Urothelium cell line (cell line): ENCODE measurements around the gene SERPINB6.
"Not testable (repeated sequence)": the region's sequence is repeated elsewhere in the genome, so short reads cannot be mapped to it uniquely, and the experiment has no call there.

Source experiments
- DNase-seq: peaks from one replicate; pipeline ENCODE4 v3.0.0; 2011; ENCODE audit warnings: low spot score, mixed read lengths
- FAIRE-seq: peaks from 2 replicates; lab custom pipeline; 2011; peaks lifted over from hg19 to GRCh38; lab: Jason Lieb, UNC

Gene SERPINB6

GRCh38 chr6:2917065-2917464 lies 54.3 kb downstream of the SERPINB6 start:
- no peak for FAIRE-seq

GRCh38 chr6:2916158-2916925 lies 55.0 kb downstream of the SERPINB6 start:
- no peak for DNase-seq
- no peak for FAIRE-seq

More at GRCh38 chr6:2917065-2917464, 54.3 kb downstream of the SERPINB6 start:
- no peak for DNase-seq

DNA sequence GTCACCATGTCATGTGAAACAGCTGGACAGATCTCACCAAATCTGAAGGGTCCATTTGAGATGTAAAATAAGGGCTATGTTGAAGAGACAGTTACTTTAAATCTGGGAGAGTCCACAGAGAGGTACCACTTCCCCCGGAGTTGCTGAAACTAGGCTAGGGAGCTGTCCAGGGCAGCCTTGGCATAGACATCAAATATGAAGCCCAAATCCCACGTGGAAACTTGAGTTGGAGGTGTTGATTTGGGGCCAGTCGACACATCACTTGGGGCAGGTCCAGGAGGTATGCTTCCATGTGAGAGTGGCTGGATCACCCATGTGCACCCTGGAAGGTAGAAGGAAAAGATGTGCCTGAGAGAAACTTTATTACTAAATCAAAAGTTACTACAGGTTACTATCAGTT lies 56.2 kb downstream of the SERPINB6 start:
- FAIRE-seq: no peak

DNA sequence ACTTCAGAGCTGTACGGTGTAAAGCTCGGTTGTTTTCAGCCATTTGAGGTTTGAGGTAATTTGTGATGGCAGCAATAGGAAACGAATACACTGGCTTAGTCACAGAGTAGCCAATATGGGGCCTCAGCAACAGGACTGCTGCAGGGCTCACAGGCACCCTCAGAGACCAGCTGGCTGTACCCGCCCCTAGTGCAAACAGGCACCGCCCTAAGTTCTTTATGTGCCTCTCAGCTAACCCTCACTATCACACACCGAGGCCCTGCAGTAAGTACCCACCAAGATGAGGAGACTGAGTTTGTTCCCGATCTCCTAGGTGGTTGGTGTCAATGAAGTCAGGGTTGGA lies 57.1 kb downstream of the SERPINB6 start:
- FAIRE-seq: no peak
- no peak for DNase-seq

More for the DNA sequence above, 56.2 kb downstream of the SERPINB6 start:
- DNase-seq: no peak

DNA sequence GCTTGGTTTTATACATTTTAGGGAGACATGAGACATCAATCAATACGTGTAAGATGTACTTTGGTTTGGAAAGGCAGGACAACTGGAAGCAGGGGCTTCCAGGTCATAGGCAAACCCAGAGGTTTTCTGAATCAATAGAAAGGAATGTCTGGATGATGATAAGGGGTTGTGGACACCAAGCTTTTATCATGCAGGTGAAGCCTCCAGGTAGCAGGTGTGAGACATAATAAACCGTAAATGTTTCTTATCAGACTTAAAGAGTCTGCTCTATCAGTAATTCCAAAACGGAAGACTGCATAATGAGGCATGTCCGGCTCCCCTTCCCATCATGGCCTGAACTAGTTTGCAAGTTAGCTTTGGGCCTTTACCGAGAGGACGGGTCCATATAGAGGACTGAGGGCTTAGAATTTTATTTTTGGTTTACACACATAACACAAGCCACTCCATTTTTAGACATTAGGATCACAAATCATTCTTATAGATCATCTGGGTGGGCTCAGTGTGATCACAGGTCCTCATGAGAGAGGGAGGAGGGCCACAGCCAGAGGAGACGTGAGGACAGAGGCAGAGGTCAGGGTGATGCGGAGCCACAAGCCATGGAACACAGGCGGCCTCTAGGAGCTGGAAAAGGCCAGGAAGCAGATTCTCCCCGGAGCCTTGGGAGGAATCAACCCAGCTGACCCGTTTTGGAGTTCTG lies 57.6 kb downstream of the SERPINB6 start:
- FAIRE-seq: no peak
- no peak for DNase-seq

DNA sequence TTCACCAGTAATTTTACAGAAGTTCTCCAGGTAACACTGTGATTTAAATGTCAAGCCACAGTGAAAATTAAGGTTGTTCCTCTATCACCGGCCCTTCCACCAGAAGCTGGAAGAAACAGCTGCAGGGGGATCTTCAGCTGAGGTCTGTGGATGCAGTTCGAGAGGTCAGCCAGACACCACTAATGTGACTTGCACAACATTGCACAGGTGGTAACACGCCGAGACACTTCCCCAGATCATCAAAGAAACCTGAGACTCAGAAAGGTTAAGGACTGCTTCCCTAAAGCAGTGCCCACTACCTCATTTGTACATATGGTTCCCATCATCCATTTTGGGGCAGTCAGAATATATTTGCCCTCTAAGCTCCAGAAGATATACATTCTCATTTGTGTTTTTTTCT lies 60.2 kb downstream of the SERPINB6 start:
- FAIRE-seq (no peak), DNase-seq (no peak)

DNA sequence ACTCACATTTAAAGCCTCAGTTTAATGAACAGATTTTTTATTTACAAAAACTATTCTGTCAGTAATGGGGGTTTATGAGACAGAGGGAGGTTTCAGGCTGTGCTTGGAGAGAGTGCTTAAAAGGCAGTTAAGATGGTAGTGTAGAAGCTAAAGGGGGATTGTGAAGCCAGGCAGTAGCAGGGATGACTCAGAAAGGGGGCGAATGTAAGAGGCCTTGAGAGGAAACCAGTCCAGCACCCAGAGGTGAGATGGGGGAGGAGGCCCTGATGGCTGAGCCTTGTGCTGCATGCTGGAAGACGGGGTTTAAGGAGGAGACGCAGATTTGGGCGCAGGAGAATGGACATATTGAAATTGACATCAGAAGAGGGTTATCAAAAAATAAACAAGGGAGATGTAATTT lies 61.6 kb downstream of the SERPINB6 start:
- FAIRE-seq (no peak), DNase-seq (no peak)

DNA sequence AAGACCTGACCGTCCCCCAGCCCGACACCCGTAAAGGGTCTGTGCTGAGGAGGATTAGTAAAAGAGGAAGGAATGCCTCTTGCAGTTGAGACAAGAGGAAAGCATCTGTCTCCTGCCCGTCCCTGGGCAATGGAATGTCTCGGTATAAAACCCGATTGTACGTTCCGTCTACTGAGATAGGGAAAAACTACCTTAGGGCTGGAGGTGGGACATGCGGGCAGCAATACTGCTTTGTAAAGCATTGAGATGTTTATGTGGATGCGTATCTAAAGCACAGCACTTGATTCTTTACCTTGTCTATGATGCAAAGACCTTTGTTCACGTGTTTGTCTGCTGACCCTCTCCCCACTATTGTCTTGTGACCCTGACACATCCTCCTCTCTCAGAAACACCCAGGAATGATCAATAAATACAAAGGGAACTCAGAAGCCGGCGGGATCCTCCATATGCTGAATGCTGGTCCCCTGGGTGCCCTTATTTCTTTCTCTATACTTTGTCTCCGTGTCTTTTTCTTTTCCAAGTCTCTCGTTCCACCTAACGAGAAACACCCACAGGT lies 62.2 kb downstream of the SERPINB6 start:
- FAIRE-seq, DNase-seq: not testable (repeated sequence)

DNA sequence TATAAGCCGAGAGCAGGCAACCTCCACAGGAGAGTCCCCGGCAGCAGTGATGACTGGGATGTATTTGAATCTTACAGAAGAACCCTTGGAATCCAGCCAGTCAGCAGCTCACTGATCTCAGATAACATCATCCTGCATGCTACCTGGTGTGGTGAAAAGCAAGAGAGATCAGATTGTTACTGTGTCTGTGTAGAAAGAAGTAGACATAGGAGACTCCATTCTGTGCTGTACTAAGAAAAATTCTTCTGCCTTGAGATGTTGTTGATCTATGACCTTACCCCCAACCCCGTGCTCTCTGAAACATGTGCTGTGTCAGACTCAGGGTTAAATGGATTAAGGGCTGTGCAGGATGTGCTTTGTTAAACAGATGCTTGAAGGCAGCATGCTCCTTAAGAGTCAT lies 62.9 kb downstream of the SERPINB6 start:
- FAIRE-seq, DNase-seq: not testable (repeated sequence)

- not testable (repeated sequence) for DNase-seq, FAIRE-seq
Measured at GRCh38 chr6:2903411-2904185, 67.8 kb downstream of the SERPINB6 start.

DNA sequence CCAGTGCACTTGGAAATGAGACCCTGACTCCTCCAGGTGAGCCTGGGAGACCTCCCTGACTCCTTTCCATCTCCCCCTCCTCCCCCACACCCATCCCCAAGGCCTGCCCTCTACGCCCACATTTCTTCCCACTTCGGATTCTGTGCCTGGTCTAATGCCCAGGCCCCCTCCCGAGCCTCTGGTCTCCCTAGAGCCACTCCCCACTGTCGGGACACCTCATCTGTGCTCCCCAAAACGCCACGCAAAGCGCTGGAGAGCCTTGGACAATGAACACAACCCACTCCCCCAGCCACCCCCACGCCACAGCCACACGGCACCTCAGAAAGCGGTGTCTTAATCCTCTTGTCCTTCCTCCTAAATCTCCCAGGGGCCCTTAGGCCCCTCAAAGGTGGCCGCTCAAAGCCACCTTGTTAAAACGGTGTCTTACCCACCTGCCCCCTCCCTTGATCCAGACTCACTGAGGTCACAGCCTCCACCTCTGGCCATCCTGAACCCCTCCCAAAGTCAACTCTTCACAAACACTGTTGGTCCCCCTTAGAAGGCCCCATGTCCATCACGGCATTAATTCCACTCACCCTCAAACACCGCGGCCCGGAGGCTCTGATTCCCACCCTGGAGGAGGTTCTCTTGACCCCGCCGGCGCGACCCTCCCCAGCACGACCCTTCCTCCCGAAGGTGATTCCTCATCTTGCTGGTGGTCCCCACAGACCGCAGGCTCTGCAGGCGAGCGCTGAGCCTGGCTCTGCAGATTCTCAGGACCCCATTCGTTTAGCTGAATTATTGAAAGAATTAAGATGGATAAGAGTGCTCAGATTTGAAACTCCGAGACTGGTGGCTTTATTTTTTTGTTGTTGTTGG lies 69.5 kb downstream of the SERPINB6 start:
- not testable (repeated sequence) for DNase-seq, FAIRE-seq

DNA sequence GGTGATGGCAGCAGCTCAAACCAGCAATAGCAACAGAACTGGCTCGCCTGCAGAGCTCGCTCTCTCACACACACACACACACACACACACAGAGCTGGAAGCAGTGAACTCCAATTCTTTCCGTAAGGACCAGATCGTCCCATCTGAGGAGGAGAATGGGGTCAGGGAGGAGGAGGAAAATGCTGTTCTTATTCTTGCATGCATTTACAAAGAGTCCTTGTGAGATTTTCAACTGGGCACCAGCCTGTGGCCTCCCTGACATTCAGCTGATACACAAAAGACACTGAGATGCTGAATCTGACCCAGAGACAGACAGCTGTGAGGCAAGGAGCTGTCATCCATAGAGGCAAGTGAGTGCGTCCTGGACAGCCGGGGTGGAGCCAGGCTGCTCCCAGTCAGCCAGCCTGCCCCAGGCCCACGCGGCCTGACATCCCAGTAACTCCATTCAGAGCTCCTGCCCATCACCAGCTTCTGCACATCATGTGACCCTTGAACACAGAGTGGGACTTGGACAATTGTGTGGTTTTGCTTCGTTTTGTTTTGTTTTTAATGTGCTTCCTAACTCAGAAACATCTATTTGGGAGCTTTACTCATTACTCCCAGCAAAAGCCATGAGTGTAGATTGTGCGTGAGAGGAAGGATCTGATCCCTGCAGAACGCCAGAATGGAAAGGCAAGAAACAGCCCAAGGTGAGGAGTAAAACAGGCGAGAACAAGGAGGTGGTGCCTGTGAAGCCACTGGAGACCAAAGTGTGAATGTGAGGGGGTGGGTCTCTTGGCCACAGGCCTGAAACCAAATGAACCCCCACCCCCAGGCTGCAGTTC lies 70.3 kb downstream of the SERPINB6 start:
- FAIRE-seq (no peak), DNase-seq (no peak)

- DNase-seq (no peak), FAIRE-seq (no peak)
Measured at GRCh38 chr6:2900221-2900807, 71.1 kb downstream of the SERPINB6 start.

DNA sequence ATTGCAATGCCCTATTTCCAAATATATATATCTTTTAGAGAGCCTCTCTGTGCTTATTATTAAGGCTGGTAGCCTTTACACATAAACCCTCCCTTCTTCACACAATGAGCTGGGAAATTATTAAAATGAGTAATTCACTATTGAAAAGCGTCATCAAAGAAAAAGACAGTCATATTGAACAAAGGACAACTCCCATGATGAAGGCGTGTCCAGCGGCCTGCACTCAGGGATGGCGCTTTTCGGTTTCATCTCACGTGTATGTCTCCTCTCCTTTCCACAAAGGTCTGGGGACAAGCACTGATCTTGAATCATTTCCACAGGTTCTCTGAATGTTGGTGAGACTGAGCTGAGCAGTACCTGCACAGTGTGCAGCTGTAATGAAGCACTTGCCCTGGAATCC lies 71.8 kb downstream of the SERPINB6 start:
- no peak for FAIRE-seq
- DNase-seq: no peak
